Measurements from ENCODE around the gene RGL1. TPM values are rescaled to one million over a fixed set of nuclear protein-coding genes. Genes with fewer than 3 reads are reported as not detected.

The RGL1 gene
- total RNA-seq, 1 experiment from 2014 or later = 0.03 TPM

- peak; percentile 90 for DNase-seq (ENCODE audit: low spot score)
Measured at GRCh38 chr1:183915625-183916510, 110.9 kb downstream of the RGL1 start.

- no peak for DNase-seq (ENCODE audit: low spot score)
Measured at GRCh38 chr1:183916574-183916973, 111.7 kb downstream of the RGL1 start.

- DNase-seq (ENCODE audit: low spot score) = peak; percentile 4
Measured at GRCh38 chr1:183918589-183918988, 113.7 kb downstream of the RGL1 start.

GRCh38 chr1:183920651-183921050, 115.7 kb downstream of the RGL1 start:
- no peak for DNase-seq (ENCODE audit: low spot score)

GRCh38 chr1:183922197-183922596, 117.3 kb downstream of the RGL1 start:
- no peak for DNase-seq (ENCODE audit: low spot score)

GRCh38 chr1:183925947-183926346, 121.0 kb downstream of the RGL1 start:
- DNase-seq (ENCODE audit: low spot score) = no peak

GRCh38 chr1:183926983-183927382, 122.1 kb downstream of the RGL1 start:
- DNase-seq (ENCODE audit: low spot score) = no peak

GRCh38 chr1:183931646-183932271, 126.8 kb downstream of the RGL1 start:
- DNase-seq (ENCODE audit: low spot score) = no peak

- no peak for DNase-seq (ENCODE audit: low spot score)
Measured at GRCh38 chr1:183932412-183932811, 127.5 kb downstream of the RGL1 start.

GRCh38 chr1:183933528-183934179, 128.7 kb downstream of the RGL1 start:
- DNase-seq (ENCODE audit: low spot score) = no peak

GRCh38 chr1:183934314-183934713, 129.4 kb downstream of the RGL1 start:
- DNase-seq (ENCODE audit: low spot score) = no peak

GRCh38 chr1:183936009-183936408, 131.1 kb downstream of the RGL1 start:
- DNase-seq (ENCODE audit: low spot score) = no peak

- no peak for DNase-seq (ENCODE audit: low spot score)
Measured at GRCh38 chr1:183936791-183937190, 131.9 kb downstream of the RGL1 start.

- no peak for DNase-seq (ENCODE audit: low spot score)
Measured at GRCh38 chr1:183937611-183938010, 132.7 kb downstream of the RGL1 start.

- DNase-seq (ENCODE audit: low spot score) = no peak
Measured at GRCh38 chr1:183941001-183941400, 136.1 kb downstream of the RGL1 start.

GRCh38 chr1:183942933-183943693, 138.2 kb downstream of the RGL1 start:
- DNase-seq (ENCODE audit: low spot score) = peak; percentile 22

GRCh38 chr1:183945428-183946319, 140.8 kb downstream of the RGL1 start:
- DNase-seq (ENCODE audit: low spot score) = no peak

GRCh38 chr1:183946320-183946613, 141.3 kb downstream of the RGL1 start:
- DNase-seq (ENCODE audit: low spot score) = no peak

- DNase-seq (ENCODE audit: low spot score) = no peak
Measured at GRCh38 chr1:183947988-183948387, 143.1 kb downstream of the RGL1 start.

- no peak for DNase-seq (ENCODE audit: low spot score)
Measured at GRCh38 chr1:183952101-183952500, 147.2 kb downstream of the RGL1 start.

GRCh38 chr1:183953031-183953430, 148.1 kb downstream of the RGL1 start:
- no peak for DNase-seq (ENCODE audit: low spot score)

Measured in HT-29 (cell line).